NCI-H2196 (cell line): ENCODE measurements around the gene LIPF.
"Not testable (repeated sequence)": the region's sequence is repeated elsewhere in the genome, so short reads cannot be mapped to it uniquely, and the experiment has no call there.

Source experiments
- DNase-seq: peaks from one replicate; lab custom pipeline; 2025; ENCODE audit not compliant: unreplicated experiment; lab: John Stamatoyannopoulos, UW

LIPF gene

GRCh38 chr10:88672041-88672440, 7.8 kb downstream of the LIPF start:
- DNase-seq, result no peak

DNA sequence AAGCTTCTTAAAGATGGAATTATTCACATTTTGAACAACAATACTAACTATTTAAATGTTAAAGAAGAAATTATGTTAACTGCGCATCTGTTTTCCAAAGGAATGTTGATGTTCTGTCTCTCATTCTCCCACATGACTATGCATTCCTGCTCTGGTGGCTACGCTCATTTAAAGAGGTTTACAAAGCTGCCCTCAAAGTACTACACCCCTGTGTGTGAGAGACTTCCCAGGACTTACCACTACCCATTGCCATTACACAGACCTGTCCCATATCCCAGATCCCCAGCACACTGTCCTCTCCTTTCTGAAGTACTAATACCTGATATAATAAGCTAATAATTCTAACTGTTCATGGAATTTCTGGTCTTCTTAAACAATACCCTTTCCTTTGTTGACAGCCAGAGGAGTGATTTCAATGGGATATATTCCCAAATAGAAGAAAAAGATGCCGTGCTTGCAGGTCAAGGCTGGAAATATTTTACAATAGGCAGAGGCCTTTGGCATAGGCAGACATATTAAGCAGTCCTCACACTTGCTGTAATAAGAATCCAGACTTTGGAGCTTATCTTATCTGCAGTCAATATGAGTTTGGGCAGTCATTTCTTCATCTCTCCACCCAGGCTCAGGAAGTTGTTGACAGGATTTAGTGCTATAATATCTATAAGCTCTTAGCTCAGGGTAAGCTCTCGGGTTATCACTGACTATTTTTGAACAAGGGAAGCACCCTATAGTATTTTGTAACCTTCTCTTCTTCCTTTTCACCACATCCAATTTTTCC, 12.2 kb downstream of the LIPF start:
- DNase-seq, result no peak

DNA sequence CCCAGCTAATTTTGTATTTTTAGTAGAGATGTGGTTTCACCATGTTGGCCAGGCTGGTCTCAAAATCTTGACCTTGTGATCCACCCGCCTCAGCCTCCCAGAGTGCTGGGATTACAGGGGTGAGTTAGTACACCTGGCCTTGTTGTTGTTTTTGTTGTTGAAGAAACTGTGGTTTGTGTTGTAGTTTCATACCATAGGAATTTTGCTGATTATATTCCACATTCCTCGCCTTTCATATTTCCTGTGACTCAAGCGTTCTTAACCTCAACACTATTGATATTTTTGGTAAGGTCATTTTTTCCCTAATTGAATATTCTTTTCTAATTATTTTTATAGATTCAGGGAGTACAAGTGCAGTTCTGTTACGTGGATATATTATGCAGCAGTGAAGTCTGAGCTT, 16.7 kb downstream of the LIPF start:
- DNase-seq, result no peak

DNA sequence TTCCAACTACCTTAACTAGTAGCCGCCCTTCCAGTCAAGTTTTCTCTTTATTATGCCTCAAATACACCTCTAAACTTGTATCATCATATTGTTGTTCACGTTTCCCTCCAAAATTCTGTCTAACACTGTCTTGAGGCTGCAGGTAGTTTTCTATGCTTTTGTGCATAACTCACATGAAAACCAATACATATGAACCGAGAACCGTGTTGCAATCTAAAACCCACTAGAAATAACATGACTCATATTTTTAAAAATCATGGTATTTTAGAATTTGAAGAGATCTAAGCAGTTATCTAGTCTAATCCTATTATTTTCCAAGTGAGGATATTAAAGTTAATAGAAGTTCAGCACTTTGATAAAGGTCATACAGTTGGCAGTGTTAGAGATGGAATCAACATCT, 18.2 kb downstream of the LIPF start:
- DNase-seq, result no peak

- no peak for DNase-seq
Observed at GRCh38 chr10:88687853-88688467, 23.7 kb downstream of the LIPF start.

GRCh38 chr10:88689366-88689765, 25.1 kb downstream of the LIPF start:
- DNase-seq, result no peak

- no peak for DNase-seq
Observed at GRCh38 chr10:88693392-88694020, 29.3 kb downstream of the LIPF start.

DNA sequence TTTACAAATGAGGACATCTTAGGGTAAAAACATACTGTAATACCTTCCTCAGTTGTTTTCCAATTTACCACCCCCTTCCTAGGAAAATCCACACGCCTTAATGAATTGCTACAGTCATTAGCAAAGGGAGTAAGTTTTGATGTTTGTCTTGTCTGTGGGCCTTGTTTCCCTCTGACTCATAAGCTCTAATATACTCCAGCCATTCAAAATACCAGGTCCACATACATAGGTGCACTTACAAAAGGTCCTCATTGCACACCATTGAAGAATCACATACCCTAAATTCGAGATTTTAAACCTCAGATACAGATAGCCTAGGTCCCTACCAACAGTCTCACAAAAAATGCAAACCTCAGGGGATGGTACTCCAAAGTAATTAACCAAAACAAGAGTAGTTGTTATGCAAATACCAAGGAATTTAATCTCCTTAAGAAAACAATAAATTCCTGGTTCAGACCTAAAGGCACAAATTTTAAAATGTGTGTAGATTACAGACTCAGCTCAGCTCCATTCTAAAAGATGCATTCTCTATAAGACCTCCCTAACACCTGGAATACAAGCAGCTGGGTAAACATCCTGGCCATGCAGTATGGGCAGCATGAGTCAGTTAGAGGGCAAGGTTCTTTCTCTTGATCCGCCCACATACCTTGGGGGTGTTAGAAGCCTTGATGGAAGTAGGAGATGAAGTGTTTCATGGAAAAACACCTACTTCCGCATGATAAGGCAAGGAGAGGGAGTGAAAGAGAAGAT, 38.8 kb downstream of the LIPF start:
- peak; percentile 5 for DNase-seq

- DNase-seq, result no peak
Observed at GRCh38 chr10:88705958-88706357, 41.7 kb downstream of the LIPF start, which contains the start of gene LIPK. Gene LIPK, plus strand, starts transcription at chr10:88706249. Its CDS starts 18,295 bp downstream, at chr10:88724544.

DNA sequence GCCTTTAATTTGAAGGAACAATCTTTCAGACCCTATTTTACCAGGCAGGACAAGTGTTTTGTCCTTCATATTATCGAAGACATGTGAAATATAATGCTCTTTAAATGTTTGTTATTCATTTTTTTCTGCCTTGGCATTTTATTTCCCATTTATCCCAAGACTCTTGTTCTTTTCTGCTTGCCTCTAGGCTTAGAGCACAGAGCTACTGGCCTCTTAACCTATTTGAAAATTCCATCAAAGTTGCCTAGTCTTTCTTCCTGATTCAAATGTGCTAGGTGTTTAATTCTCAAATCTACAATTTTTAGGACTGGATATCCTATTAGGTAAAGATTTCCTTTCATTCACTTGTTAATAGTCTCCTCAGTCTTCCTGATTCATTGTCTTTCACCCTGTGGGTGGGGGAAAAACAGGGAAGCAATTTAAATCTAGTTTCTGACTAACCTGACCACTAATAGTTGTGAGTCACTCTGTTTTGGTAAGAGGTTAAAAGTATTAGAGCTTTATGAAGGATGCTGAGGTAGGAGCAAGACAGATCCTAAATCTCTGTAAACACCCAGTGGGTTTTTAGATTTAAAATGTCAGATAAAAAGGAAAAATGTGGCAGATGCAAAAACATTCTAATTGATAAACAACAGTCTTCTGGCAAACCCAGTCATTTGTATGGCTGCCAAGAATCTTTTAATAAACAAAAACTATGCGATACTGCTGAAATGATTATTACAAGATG, 43.4 kb downstream of the LIPF start:
- no peak for DNase-seq

DNA sequence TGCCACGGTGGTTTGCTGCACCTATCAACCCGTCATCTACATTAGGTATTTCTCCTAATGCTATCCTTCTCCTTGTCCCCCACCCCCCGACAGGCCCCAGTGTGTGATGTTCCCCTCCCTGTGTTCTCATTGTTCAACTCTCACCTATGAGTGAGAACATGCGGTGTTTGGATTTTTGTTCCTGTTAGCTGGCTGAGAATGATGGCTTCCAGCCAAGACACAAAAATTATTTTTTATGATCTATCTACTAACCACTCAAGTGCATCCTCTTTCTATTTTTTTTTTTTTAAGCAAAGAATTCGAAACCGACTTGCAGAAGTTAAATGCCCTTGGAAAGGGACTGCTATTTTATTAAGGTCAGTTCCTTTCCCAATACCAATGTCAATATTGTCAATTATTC, 45.1 kb downstream of the LIPF start:
- not testable (repeated sequence) for DNase-seq

- DNase-seq, result no peak
Observed at GRCh38 chr10:88715517-88715916, 51.3 kb downstream of the LIPF start.

- no peak for DNase-seq
Observed at GRCh38 chr10:88721392-88721791, 57.1 kb downstream of the LIPF start.

GRCh38 chr10:88725798-88726197, 61.6 kb downstream of the LIPF start:
- no peak for DNase-seq

DNA sequence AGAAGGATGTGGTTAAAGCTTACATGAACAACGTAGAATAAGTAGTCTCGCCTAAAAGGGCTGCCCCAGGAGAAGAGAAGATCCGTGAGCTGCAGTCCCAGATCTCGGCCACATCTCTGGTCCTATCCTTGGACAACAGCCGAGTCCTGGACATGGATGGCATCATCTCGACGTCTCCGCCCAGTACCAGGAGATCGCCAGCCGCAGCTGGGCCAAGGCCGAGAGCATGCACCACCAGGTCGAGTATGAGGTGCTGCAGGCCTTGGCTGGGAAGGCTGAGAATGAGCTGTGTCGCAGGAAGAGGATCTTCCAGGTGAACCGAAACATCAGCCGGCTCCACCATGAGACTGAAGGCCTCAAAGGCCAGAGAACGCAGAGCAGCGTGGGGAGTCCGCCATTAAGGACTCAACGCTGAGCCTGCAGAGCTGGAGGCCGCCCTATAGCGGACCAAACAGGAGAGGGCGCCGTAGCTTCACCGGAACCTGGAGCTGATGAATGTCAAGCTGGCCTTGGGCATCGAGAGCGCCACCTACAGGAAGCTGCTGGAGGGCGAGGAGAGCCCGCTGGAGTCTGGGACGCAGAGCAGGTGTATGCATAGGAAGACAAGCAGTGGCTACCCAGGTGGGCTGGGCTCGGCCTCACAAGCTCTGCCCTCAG, 64.0 kb downstream of the LIPF start:
- DNase-seq, result no peak
